HEK293 (cell line): ENCODE results near the gene B4GAT1.
A peak's percentile ranks its signal among the peaks of the same experiment; 100 is the strongest.

Experiments
- CTCF ChIA-PET: fragments of 350-600 bp; formaldehyde crosslinking; extraction: SDS; loops from one replicate; lab custom pipeline; 2021; ENCODE audit warnings: antibody characterized with exemption; lab: Yijun Ruan, JAX
- POLR2A ChIA-PET: fragments of 300-600 bp; formaldehyde crosslinking; extraction: SDS; loops from one replicate; lab custom pipeline; 2020; ENCODE audit warnings: antibody characterized with exemption, inconsistent platforms; lab: Yijun Ruan, JAX
- H3K27ac ChIP-seq: fragments of 200-500 bp; sonication (Bioruptor generic); 2 replicates; pipeline ENCODE4 v1.5.1; 2014; ENCODE audit warnings: low read depth, low read length, control low read depth, inconsistent platforms; ENCODE audit errors: extremely low read depth
- H3K36me3 ChIP-seq, 2 experiments: fragments of 200-500 bp in 1 of 2; sonication (Bioruptor generic) in 1 of 2; 1 replicate in 1 of 2; 2 replicates in 1 of 2; pipeline ENCODE4 v1.5.1; 2014 to 2017; ENCODE audit warnings: inconsistent platforms in 2 of 2, low read length in 2 of 2; ENCODE audit not compliant: control insufficient read depth in 2 of 2, insufficient read depth in 1 of 2
- H3K4me1 ChIP-seq: fragments of 200-500 bp; sonication (Bioruptor generic); 2 replicates; pipeline ENCODE4 v1.5.1; 2014; ENCODE audit warnings: mild to moderate bottlenecking, low read length, inconsistent platforms; ENCODE audit not compliant: control insufficient read depth, insufficient read depth
- H3K4me3 ChIP-seq: 2 replicates; pipeline ENCODE4 v1.5.1; 2011; ENCODE audit warnings: low read depth, mild to moderate bottlenecking, control low read depth, low read length, moderate library complexity
- H3K9me3 ChIP-seq: fragments of 200-500 bp; sonication (Bioruptor generic); 2 replicates; pipeline ENCODE4 v1.5.1; 2014; ENCODE audit warnings: low read depth, low read length, inconsistent platforms; ENCODE audit not compliant: control insufficient read depth, insufficient read depth
- KLF17 ChIP-seq: fragments of 450-650 bp; formaldehyde crosslinking; IDR thresholded peaks from 2 replicates; pipeline ENCODE4 v1.5.1; 2016; ENCODE audit warnings: missing biosample characterization, missing genetic modification characterization
- PRDM1 ChIP-seq: fragments of 450-650 bp; formaldehyde crosslinking; IDR thresholded peaks from 2 replicates; pipeline ENCODE4; 2016; ENCODE audit warnings: missing biosample characterization, missing genetic modification characterization
- PRDM2 ChIP-seq: fragments of 450-650 bp; formaldehyde crosslinking; IDR thresholded peaks from 2 replicates; pipeline ENCODE4 v1.5.1; 2016; ENCODE audit warnings: missing biosample characterization, missing genetic modification characterization, borderline replicate concordance
- SP2 ChIP-seq: fragments of 450-650 bp; formaldehyde crosslinking; IDR thresholded peaks from 2 replicates; pipeline ENCODE4 v1.5.1; 2016; ENCODE audit warnings: missing biosample characterization, missing genetic modification characterization
- SP7 ChIP-seq: fragments of 450-650 bp; formaldehyde crosslinking; IDR thresholded peaks from 2 replicates; pipeline ENCODE4 v1.5.1; 2016; ENCODE audit warnings: missing biosample characterization, missing genetic modification characterization
- ZBTB17 ChIP-seq: fragments of 450-650 bp; formaldehyde crosslinking; IDR thresholded peaks from 2 replicates; pipeline ENCODE4 v1.5.1; 2016; ENCODE audit warnings: missing biosample characterization, missing genetic modification characterization
- ZBTB48 ChIP-seq: fragments of 450-650 bp; formaldehyde crosslinking; IDR thresholded peaks from 2 replicates; pipeline ENCODE4 v1.5.1; 2016; ENCODE audit warnings: missing biosample characterization, missing genetic modification characterization
- ZBTB8A ChIP-seq: fragments of 450-650 bp; formaldehyde crosslinking; IDR thresholded peaks from 2 replicates; pipeline ENCODE4 v1.5.1; 2016; ENCODE audit warnings: missing biosample characterization, missing genetic modification characterization
- ZIC2 ChIP-seq: fragments of 450-650 bp; formaldehyde crosslinking; IDR thresholded peaks from 2 replicates; pipeline ENCODE4 v1.5.1; 2016; ENCODE audit warnings: missing biosample characterization, missing genetic modification characterization
- ZNF10 ChIP-seq: fragments of 450-650 bp; formaldehyde crosslinking; IDR thresholded peaks from 2 replicates; pipeline ENCODE4 v1.5.1; 2017; ENCODE audit warnings: missing biosample characterization, missing genetic modification characterization
- ZNF169 ChIP-seq: fragments of 450-650 bp; formaldehyde crosslinking; IDR thresholded peaks from 2 replicates; pipeline ENCODE4 v1.5.1; 2016; ENCODE audit warnings: missing biosample characterization, missing genetic modification characterization
- ZNF214 ChIP-seq: fragments of 450-650 bp; formaldehyde crosslinking; IDR thresholded peaks from 2 replicates; pipeline ENCODE4 v1.5.1; 2017; ENCODE audit warnings: missing biosample characterization, mild to moderate bottlenecking, missing genetic modification characterization, borderline replicate concordance
- ZNF266 ChIP-seq: fragments of 450-650 bp; formaldehyde crosslinking; IDR thresholded peaks from 2 replicates; pipeline ENCODE4 v1.5.1; 2016; ENCODE audit warnings: missing biosample characterization, missing genetic modification characterization, low read depth
- ZNF473 ChIP-seq: fragments of 450-650 bp; formaldehyde crosslinking; IDR thresholded peaks from 2 replicates; pipeline ENCODE4 v1.5.1; 2017; ENCODE audit warnings: missing biosample characterization, missing genetic modification characterization
- ZNF610 ChIP-seq: fragments of 450-650 bp; formaldehyde crosslinking; IDR thresholded peaks from 2 replicates; pipeline ENCODE4 v1.5.1; 2016; ENCODE audit warnings: missing biosample characterization, missing genetic modification characterization, borderline replicate concordance
- ZNF624 ChIP-seq: fragments of 450-650 bp; formaldehyde crosslinking; IDR thresholded peaks from 2 replicates; pipeline ENCODE4 v1.5.1; 2017; ENCODE audit warnings: missing biosample characterization, missing genetic modification characterization
- ZNF626 ChIP-seq: fragments of 450-650 bp; sonication (Bioruptor Pico); formaldehyde crosslinking; IDR thresholded peaks from 2 replicates; pipeline ENCODE4 v1.5.1; 2018; ENCODE audit warnings: missing biosample characterization, missing genetic modification characterization, inconsistent platforms
- ZNF768 ChIP-seq: fragments of 450-650 bp; formaldehyde crosslinking; IDR thresholded peaks from 2 replicates; pipeline ENCODE4 v1.5.1; 2018; ENCODE audit warnings: missing biosample characterization, mild to moderate bottlenecking, missing genetic modification characterization
- ZNF792 ChIP-seq: fragments of 450-650 bp; formaldehyde crosslinking; IDR thresholded peaks from 2 replicates; pipeline ENCODE4 v1.5.1; 2016; ENCODE audit warnings: missing biosample characterization, missing genetic modification characterization
- ZSCAN16 ChIP-seq: fragments of 450-650 bp; formaldehyde crosslinking; IDR thresholded peaks from 2 replicates; pipeline ENCODE4 v1.5.1; 2016; ENCODE audit warnings: missing biosample characterization, missing genetic modification characterization
- TF ChIP-seq, protein P1 (sequence below): fragments of 450-650 bp; formaldehyde crosslinking; IDR thresholded peaks from 2 replicates; pipeline ENCODE4 v1.5.1; 2016; ENCODE audit warnings: missing biosample characterization, missing genetic modification characterization
- TF ChIP-seq, protein P2 (sequence below): IDR thresholded peaks from 2 replicates; pipeline ENCODE4 v1.6.1; 2011; ENCODE audit warnings: mild to moderate bottlenecking, low read depth, low read length, borderline replicate concordance

Gene B4GAT1

GRCh38 chr11:66345316-66345649 is 2.1 kb downstream of the B4GAT1 start:
- Histone ChIP-seq H3K4me3 (peak overlapping the region; percentile 35), H3K36me3 (peaks cover 0 to 35% of the 10 kb centered on the region in 2 experiments; a peak in 2 of 3 replicates), H3K27ac (peak overlapping the region; percentile 13; the same call in 1 of the 2 replicates), H3K9me3 (no peaks in the 10 kb centered on the region), H3K4me1 (no peaks in the 10 kb centered on the region)
- ChIA-PET CTCF (interaction anchor here (0.6 to 3.8 kb wide), 11 partner anchors 10 to 232 kb away, joined by 3 to 28 read pairs (median 4); no protein-coding TSS in a partner anchor), POLR2A (interaction anchor here (0.6 to 4.3 kb wide), 5 partner anchors 10 to 67 kb away, joined by 3 to 18 read pairs (median 7); partner anchors contain the start of genes RIN1, SLC29A2 and YIF1A)
- TF ChIP-seq PRDM2, result no peak

- Histone ChIP-seq H3K4me3 (peak within 1 kb of the TSS; percentile 52), H3K9me3 (no peaks in the 10 kb centered on the region)
- POLR2A ChIA-PET, result interaction anchor here (0.5 to 4.3 kb wide), 9 partner anchors 9 to 174 kb away, joined by 3 to 18 read pairs (median 5); partner anchors contain the start of genes RIN1, SLC29A2 and YIF1A
- no peak for TF ChIP-seq ZNF10 (tag by site-specific recombination)
- 0 out of 2 replicates have a peak, but pooled peaks have one; percentile 41 for TF ChIP-seq ZBTB8A (tag by site-specific recombination)
- no peak for TF ChIP-seq ZNF626 (tag by site-specific recombination)
- TF ChIP-seq ZBTB48 (tag by site-specific recombination), result peak; percentile 63
- TF ChIP-seq ZNF473, result no peak
- TF ChIP-seq, protein P1, sequence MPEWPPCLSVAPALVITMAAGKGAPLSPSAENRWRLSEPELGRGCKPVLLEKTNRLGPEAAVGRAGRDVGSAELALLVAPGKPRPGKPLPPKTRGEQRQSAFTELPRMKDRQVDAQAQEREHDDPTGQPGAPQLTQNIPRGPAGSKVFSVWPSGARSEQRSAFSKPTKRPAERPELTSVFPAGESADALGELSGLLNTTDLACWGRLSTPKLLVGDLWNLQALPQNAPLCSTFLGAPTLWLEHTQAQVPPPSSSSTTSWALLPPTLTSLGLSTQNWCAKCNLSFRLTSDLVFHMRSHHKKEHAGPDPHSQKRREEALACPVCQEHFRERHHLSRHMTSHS (tag by site-specific recombination), result no peak
- TF ChIP-seq, protein P2, sequence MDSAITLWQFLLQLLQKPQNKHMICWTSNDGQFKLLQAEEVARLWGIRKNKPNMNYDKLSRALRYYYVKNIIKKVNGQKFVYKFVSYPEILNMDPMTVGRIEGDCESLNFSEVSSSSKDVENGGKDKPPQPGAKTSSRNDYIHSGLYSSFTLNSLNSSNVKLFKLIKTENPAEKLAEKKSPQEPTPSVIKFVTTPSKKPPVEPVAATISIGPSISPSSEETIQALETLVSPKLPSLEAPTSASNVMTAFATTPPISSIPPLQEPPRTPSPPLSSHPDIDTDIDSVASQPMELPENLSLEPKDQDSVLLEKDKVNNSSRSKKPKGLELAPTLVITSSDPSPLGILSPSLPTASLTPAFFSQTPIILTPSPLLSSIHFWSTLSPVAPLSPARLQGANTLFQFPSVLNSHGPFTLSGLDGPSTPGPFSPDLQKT, result no peak
- no peak for TF ChIP-seq ZNF768 (tag by site-specific recombination)
- peak; percentile 34; the same call in 1 of the 2 replicates for TF ChIP-seq SP7
- no peak for TF ChIP-seq PRDM1
- no peak for TF ChIP-seq ZSCAN16
- peak; percentile 66 for TF ChIP-seq SP2 (tag by site-specific recombination)
- TF ChIP-seq KLF17 (tag by site-specific recombination), result peak; percentile 48; the same call in 1 of the 2 replicates
- no peak for TF ChIP-seq ZNF624 (tag by site-specific recombination)
- TF ChIP-seq ZNF266 (tag by site-specific recombination), result no peak
- TF ChIP-seq ZBTB17, result peak; percentile 96
- peak; percentile 40; the same call in 1 of the 2 replicates for TF ChIP-seq ZIC2
- no peak for TF ChIP-seq ZNF214 (tag by site-specific recombination)
- TF ChIP-seq ZNF610 (tag by site-specific recombination), result no peak
- no peak for TF ChIP-seq ZNF792 (tag by site-specific recombination)
- TF ChIP-seq ZNF169, result no peak
Observed at GRCh38 chr11:66344550-66345315, 2.7 kb downstream of the B4GAT1 start, which contains the start of gene BRMS1. BRMS1 (minus strand) TSS chr11:66345104; CDS start chr11:66342234, 2,870 bp downstream.

More at GRCh38 chr11:66344550-66345315, 2.7 kb downstream of the B4GAT1 start, which contains the start of gene BRMS1:
- CTCF ChIA-PET, result interaction anchor here (0.5 to 3.8 kb wide), 11 partner anchors 10 to 232 kb away, joined by 3 to 28 read pairs (median 4); no protein-coding TSS in a partner anchor
- peak within 1 kb of the TSS; percentile 26; the same call in 1 of the 2 replicates for H3K27ac ChIP-seq
- peaks cover 0 to 41% of the 10 kb centered on the region in 2 experiments; a peak in 2 of 3 replicates for H3K36me3 ChIP-seq
- no peaks in the 10 kb centered on the region for H3K4me1 ChIP-seq
